Fibroblast of skin of right biceps (primary cell): ENCODE data around the gene HP1BP3.
"Not testable (repeated sequence)": the region's sequence is repeated elsewhere in the genome, so short reads cannot be mapped to it uniquely, and the experiment has no call there.

Source experiments
- DNase-seq: peaks from one replicate; pipeline ENCODE4 v3.0.0-alpha.2; 2013

The HP1BP3 gene

GRCh38 chr1:20787029-20787839 lies at the start of gene HP1BP3:
Gene HP1BP3 (minus strand): TSS chr1:20787307. CDS start chr1:20780440, 6,867 bp downstream.
- peak; percentile 81 for DNase-seq

- DNase-seq: no peak
Measured at GRCh38 chr1:20836230-20836629, 49.1 kb upstream of the HP1BP3 start.

- no peak for DNase-seq
Measured at GRCh38 chr1:20834780-20835179, 47.7 kb upstream of the HP1BP3 start.

- DNase-seq: no peak
Measured at GRCh38 chr1:20834192-20834591, 47.1 kb upstream of the HP1BP3 start.

- no peak for DNase-seq
Measured at GRCh38 chr1:20830378-20830777, 43.3 kb upstream of the HP1BP3 start.

GRCh38 chr1:20829946-20830345 lies 42.8 kb upstream of the HP1BP3 start:
- no peak for DNase-seq

- no peak for DNase-seq
Measured at GRCh38 chr1:20829531-20829930, 42.4 kb upstream of the HP1BP3 start.

GRCh38 chr1:20823845-20824244 lies 36.7 kb upstream of the HP1BP3 start:
- DNase-seq: no peak

GRCh38 chr1:20821466-20821865 lies 34.4 kb upstream of the HP1BP3 start:
- DNase-seq: no peak

GRCh38 chr1:20819818-20820217 lies 32.7 kb upstream of the HP1BP3 start:
- DNase-seq: no peak

- DNase-seq: no peak
Measured at GRCh38 chr1:20814534-20814871, 27.4 kb upstream of the HP1BP3 start.

GRCh38 chr1:20811916-20812315 lies 24.8 kb upstream of the HP1BP3 start:
- DNase-seq: no peak

GRCh38 chr1:20793236-20793635 lies 6.1 kb upstream of the HP1BP3 start:
- DNase-seq: no peak

- peak; percentile 57 for DNase-seq
Measured at GRCh38 chr1:20792196-20792595, 5.1 kb upstream of the HP1BP3 start.

- no peak for DNase-seq
Measured at GRCh38 chr1:20790785-20791184, 3.7 kb upstream of the HP1BP3 start.

GRCh38 chr1:20789598-20789997 lies 2.5 kb upstream of the HP1BP3 start:
- DNase-seq: not testable (repeated sequence)

- DNase-seq: peak; percentile 62
Measured at GRCh38 chr1:20787840-20788795, 1.0 kb upstream of the HP1BP3 start.

- peak; percentile 96 for DNase-seq
Measured at GRCh38 chr1:20786253-20787028, 666 bp downstream of the HP1BP3 start.

- DNase-seq: no peak
Measured at GRCh38 chr1:20785907-20786252, 1.2 kb downstream of the HP1BP3 start.

GRCh38 chr1:20775700-20776099 lies 11.4 kb downstream of the HP1BP3 start:
- no peak for DNase-seq

- no peak for DNase-seq
Measured at GRCh38 chr1:20771780-20772179, 15.3 kb downstream of the HP1BP3 start.

GRCh38 chr1:20770314-20771087 lies 16.6 kb downstream of the HP1BP3 start:
- DNase-seq: no peak
